Measurements from ENCODE around the gene WDR88.
"Not testable (repeated sequence)": the region's sequence is repeated elsewhere in the genome, so short reads cannot be mapped to it uniquely, and the experiment has no call there.

The WDR88 gene

DNA sequence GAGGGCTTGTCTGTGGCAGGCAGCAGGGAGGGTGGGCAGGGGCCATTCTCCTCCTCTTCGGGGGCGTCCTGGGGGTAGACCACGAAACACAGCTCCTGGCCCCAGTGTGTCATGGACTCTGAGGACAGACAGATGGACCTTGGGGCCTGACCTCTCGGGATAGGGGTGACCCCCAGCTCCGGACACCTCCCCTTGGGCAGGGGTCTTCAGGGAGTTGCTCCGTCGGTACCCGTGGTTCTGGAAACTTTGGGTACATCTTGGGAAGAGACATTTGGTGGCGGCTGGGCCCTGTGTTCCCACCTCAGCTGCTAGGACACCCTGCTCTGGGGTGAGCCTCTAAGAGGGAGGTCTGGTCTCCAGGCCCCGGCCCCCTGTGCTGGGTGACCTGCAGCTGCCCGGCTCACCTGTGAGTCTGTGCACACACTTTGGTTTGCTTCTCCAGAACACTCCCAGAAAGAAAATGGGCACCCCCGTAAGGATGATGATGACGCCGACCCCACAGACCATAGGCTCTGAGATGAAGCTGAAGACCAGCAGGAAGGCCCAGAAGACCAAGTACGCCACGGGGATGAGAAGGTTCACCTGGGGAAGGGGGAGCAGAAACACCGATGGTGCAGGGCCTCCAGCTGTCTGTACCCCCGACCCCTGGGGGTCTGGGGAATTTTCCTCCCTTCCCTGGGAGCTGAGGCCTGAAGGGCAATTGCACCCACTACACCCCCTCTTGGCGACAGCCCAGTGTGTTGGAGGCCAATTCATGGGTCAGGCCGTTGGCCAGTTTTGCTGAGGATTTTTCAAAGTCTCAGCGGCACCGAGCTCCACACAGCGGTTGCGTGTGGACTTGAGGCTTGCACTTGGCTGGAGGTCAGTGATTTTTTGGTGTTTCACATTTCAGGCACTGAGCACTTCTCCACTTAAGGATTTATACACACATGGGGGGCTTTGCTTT is 77.3 kb downstream of the WDR88 start:
- no peak overlapping the region for H3K4me3 ChIP-seq (ENCODE audit: low read depth, low read length)

DNA sequence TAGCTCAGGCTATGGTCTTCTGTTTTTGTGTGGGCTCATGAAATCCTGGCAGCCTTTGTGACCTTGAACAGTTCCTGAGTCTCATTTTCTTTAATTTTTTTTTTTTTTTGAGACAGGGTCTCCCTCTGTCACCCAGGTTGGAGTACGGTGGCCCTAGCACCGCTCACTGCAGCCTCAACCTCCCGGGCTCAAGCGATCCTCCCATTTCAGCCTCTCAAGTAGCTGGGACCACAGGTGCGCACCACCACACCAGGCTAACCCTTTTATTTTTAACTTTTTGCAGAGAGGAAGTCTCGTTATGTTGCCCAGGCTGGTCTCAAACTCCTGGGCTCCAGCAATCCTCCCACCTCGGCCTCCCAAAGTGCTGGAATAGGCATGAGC is 77.9 kb downstream of the WDR88 start:
- H3K4me3 ChIP-seq (ENCODE audit: low read depth, low read length) = not testable (repeated sequence)

DNA sequence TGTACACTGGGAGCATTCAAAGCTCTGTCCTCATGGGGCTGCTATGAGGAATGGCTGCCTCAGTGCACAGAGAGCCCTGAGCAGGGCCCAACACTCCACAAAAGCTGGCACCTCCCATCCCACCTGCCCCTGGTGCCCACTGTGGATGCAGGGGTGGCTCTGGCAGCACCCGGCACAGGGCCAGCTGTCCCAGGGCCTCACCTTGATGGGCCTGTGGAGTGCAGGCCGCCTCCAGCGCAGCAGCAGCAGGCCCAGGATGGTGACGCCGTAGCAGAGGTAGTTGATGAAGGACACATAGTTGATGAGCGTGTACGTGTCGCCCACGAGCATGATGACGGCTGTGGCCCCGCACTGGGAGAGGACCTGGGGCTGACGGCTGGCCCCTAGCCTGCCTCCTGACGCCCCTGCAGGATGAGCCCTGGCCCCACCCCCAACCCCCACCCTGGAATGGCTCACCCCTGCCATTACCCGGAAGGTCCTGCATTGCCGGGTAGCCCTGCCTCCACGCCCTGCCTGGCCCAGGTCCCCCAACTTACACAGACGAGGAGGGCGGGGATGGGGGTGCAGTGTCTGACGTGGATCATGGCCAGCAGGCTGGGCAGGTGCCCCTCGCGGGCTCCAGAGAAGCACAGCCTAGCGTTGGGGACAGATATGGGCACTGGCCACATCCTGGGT is 78.5 kb downstream of the WDR88 start:
- H3K4me3 ChIP-seq (ENCODE audit: low read depth, low read length) = no peak overlapping the region

DNA sequence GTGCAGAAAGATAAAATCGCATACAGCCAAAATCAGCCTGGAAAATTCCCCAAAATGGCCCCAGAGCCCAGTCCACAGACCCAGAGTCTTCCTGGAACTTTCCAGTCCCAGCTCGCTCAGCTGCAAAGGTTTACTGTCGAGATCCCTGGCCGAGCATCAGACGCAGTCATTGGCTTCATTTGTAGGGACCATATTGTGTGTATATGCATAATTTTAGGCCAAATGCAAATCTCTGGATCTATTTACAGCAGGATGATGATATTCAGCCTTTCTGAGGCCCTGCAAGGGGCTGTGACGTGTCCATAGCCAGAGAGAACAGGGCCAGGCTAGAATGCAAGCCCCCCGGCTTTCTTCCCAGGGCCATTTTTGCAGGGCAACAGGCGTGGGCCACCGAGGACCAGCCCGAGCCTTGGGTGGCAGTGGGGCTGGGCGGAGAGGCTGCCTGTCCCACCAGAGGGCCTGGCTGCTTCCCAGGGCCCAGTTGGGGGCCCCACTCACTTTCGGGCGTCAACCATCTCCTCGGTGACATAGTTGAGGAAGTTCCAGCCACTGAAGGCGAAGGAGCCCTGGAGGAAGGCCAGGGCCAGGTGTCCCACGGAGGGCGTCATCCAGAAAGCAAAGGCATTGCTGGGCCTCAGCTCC is 80.0 kb downstream of the WDR88 start:
- H3K4me3 ChIP-seq (ENCODE audit: low read depth, low read length) = no peak overlapping the region

DNA sequence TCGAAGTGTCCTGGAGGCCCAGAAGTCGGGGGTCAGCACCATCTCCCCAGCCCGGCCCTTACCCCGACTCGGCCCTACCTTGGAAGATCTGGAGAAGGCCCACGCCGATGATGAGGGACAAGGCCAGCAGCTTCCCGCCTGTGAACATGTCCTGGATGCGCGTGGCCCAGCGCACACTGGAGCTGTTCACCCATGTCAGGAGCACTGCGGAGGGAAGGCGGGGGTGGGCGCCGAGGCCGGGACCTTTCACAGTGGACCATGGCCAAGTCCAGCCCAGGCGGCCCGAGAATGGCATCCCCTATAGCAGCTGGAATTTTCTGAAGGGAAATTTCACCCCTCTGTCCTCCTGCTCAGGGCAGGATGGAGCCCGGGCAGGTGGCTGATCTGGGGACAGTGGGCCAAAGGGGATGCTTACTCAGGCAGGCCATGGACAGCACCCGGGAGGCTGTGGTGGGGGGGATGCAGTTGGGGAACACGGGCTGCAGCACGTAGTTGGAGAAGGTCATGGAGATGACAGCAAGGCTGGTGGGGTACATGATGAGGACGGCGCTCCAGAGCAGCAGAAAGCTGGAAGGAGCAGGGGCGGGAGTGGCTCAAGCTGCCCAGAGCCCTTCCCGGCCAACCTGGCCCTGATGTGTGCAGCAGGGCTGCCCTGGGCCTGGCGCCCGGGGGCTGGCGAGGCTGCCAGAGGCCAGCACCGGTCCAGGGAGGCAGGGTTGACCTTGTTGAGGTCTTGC is 80.7 kb downstream of the WDR88 start:
- H3K4me3 ChIP-seq (ENCODE audit: low read depth, low read length) = no peak overlapping the region

DNA sequence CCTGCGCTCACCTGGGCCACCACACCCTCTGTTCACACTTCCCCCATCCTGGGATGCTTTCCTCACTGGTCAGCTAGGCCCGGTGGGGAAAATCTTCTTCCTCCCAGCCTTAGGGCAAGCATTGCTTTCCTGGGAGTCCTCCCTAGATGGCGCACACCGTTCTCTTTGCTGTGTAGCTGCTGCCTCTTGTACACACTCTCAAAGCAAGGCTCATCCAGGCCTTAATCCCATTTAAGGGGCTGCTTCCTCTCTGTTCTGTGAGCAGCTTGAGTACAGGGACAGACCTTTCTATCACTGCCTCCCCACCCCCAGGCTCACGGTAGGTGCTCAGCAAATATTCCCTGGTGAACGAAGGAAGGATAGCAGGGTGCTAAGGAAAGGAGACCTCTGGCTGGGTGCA is 82.7 kb downstream of the WDR88 start:
- no peak overlapping the region for H3K4me3 ChIP-seq (ENCODE audit: low read depth, low read length)

DNA sequence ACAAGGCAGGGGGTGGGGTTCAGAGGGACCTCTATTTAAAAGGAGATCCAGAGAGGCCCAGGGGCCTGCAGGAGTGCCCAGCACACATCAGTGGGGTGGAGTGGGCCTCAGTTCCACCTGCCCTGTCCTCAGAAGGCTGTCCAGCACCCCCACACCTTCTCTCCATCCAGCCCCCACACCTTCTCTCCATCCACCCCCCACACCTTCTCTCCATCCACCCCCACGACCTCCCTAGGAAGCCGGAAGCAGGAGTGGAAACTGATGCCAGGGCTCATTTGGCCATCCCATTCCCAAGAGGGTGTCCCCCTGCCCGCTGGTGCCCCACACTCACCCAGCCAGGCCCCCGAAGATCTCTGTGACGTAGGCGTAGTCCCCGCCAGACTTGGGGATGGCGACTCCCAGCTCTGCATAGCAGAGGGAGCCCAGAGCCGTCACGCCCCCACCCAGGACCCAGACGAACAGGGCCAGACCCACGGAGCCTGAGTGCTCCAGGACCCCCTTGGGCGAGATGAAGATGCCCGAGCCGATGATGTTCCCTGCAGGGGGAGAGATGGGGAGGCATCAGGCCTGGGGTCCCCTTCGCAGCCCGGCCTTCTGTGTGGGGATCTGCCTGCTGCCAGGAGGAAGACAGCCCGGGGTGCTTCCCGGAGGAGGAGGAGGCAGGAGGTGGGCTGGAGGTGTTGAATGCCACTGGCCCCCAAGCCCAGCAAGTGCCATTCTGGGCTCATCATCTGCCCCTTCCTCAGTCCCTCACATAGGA is 83.7 kb downstream of the WDR88 start:
- no peak overlapping the region for H3K4me3 ChIP-seq (ENCODE audit: low read depth, low read length)

DNA sequence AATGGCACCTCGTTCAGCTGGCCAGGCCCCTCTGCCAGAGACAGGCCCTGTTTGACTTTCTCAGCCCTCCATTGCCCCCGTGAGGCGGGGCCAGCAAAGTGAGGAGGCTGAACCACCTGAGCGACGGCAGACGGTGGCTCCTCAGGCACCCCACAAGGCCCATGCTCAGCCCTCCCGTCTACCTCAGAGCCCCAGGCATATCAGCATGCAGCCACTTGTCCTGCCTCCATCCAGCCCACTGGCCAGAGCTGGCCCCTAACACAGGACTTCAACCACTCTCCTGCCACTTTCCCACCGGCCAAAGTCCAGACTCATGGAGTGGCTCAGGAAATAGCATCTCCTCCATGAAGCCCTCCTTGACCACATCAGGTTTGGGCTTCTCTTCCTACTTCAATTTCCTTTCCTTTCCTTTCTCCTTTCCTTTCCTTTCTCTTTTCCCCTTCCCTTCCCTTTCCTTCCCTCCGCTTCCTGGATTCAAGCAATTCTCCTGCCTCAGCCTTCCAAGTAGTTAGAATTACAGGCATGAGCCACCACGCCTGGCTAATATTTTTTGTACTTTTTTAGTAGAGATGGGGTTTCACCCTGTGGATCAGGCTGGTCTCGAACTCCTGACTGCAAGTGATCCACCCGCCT is 84.4 kb downstream of the WDR88 start:
- no peak overlapping the region for H3K4me3 ChIP-seq (ENCODE audit: low read depth, low read length)

DNA sequence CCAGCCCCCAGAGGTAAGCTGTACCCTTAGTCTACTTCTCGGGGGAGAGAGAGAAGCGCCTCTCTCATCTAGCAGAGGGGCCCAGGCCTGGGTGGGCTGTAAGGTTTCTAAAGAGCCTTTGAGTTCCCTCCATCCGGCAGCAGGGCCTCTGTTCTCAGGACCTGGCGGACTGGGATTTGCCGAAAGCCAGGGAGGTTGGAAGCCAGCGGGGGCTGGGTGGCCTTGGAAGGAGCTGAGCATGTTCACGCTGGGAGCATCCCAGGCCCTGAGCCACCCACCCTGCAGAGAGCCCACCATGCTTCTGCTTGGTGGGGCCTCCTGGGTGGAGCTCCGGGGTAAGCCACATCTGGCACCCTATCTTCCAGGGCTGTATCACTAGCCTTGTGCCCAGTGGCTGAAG is 86.0 kb downstream of the WDR88 start:
- H3K4me3 ChIP-seq (ENCODE audit: low read depth, low read length) = no peak overlapping the region

DNA sequence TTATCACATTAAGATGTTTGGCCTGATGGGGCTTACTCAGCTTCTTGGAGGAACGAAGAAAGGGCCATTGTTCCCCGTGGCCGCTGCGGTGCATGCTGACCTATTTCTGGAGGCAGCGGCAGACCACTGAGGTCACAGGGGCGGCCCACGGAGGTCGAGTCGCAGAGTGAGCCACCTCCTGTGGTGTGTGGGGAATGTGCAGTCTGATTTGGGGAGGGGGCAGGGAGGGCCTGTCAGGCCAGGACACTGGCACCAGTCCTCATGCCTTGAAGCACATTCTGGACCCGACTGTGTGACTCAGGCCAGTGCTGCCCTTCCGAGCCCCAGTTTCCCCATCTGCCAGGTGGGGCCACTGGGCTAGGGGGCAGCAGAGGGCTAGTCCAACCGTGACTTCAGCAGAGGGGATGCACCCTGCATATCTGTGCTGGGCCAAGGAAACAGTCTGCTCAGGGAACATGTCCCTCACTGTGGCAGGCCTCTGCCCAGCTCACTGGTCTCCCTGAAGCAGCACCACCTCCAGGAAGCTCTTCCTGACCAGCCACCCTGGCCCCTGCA is 87.4 kb downstream of the WDR88 start:
- no peak overlapping the region for H3K4me3 ChIP-seq (ENCODE audit: low read depth, low read length)

DNA sequence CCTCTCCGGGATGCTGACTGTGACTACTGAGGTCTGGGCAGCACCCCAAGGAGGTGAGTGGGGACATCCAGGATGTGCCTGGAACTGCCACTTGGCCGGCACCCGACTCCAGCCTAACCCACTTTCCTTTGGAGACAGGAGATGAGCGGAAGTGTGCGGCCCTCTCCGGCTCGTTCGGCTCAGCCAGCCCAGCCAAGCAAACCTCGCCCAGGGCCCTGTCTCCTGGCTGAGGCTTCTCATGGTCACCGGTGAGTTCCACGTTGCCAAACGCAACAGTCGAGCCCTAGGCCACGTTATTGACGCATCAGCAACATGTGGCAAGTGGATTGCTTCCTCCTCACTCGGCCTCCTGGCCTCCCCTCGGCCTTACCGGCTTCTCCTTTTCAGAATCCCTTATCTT is 88.2 kb downstream of the WDR88 start:
- no peak overlapping the region for H3K4me3 ChIP-seq (ENCODE audit: low read depth, low read length)

DNA sequence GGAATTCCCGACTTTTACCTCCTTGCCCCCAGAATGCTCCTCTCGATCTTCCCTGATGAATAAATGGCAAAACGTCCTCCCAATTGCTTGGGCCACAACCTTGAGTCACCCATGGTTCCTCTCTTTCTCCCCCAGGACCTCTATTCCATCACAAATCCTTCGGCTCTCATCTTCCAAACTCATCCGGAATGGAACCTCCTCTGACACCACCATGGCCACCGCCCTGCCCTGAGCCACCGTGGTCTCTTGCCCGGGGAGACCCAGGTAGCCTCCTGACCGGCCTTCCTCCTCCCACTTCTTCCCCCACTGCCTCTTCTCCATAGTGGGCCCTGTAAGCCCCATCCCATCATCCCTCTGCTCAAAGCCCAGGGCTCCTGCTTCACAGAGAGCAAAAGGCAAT is 88.8 kb downstream of the WDR88 start:
- no peak overlapping the region for H3K4me3 ChIP-seq (ENCODE audit: low read depth, low read length)

DNA sequence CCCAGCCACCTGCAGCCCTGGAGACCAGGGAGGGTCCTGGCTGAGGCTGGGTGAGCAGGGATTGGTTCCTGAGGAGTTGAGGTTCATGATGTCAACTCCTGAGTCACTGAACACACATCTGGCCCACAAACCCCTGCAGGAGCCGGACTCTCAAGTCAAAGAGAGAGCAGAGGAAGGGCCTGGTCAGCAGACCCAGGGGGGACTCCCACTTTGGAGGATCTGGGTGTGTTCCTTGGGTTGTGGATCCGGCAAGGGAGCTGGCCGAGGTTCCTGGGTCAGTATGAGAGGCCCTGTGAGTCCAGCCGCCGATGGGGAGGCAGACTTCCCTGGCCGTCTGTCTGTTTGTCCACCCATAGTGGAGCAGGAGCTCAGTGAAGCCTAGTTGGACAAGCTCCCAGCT is 89.7 kb downstream of the WDR88 start:
- H3K4me3 ChIP-seq (ENCODE audit: low read depth, low read length) = no peak overlapping the region

DNA sequence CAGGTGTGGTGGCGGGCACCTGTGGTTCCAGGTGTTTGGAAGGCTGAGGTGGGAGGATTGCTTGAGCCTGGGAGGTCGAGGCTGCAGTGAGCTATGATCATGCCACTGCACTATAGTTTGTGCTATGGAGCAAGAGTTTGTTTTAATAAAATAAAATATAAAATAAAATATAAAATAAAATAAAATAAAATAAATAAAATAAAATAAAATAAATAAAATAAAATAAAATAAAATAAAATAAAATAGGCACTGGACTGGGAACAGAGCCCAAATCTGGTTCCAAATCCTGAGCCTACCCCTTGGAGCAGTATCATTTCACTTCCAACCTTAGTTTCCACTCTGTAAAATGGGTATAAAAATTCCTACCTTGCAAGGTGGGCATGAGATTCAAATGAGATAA is 90.3 kb downstream of the WDR88 start:
- H3K4me3 ChIP-seq (ENCODE audit: low read depth, low read length) = not testable (repeated sequence)

DNA sequence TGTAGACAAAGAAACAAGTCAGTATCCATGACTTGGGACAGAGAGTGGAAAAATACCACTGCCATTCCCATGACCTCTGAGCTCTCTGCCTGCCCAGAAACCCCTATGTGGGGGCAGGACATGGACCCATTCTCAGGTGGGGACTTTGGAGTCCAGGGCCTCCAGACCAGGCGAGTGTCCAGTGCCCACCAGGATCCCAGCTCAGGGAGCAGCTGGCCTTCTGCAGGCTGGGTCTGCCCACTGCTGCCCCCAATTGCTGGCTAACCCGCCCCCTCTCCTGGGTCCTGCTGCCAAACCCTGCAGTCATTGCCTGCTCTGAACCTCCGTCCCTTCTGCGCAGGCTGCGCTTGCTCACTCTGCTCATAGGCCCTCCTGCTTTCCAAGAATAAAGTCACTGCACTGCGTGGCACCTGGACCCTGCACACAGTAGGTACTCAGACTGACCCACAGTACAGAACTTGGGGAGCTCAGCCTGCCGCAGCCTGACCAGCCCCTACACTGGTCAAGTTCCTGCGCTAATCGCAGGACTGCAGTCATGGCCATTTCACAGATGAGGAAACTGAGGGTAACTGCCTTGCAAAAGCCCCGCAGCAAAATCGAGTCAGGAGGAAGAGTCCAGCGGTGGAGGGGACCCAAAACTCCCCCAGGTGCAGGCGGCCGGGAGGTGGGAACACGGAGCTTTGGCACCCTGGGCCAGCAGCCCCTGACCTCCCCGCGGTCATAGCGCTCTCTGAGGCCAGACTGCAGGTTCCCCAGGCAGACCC is 93.0 kb downstream of the WDR88 start:
- H3K4me3 ChIP-seq (ENCODE audit: low read depth, low read length) = peak overlapping the region; percentile 27

Measured in iPS-11a (cell line).